SK-N-SH treated with all-trans-retinoic acid at 6 μM for 48 hours (cell line): ENCODE results near the gene PIK3R3.

Experiments
- ATAC-seq: fragments of 200-7000 bp; cut with Tn5 transposase; 3 replicates; pipeline ENCODE4 v1.9.1; 2020; ENCODE audit warnings: mild to moderate bottlenecking, moderate library complexity
- BACH2 ChIP-seq: fragments of 250-450 bp; sonication (Bioruptor Pico); IDR thresholded peaks from 2 replicates; pipeline ENCODE4 v1.9.0; 2021; ENCODE audit warnings: mild to moderate bottlenecking, borderline replicate concordance
- CSDC2 ChIP-seq: fragments of 250-450 bp; sonication (Bioruptor Pico); IDR thresholded peaks from 2 replicates; pipeline ENCODE4 v1.5.0; 2020; ENCODE audit warnings: mild to moderate bottlenecking, moderate library complexity
- CSRNP3 ChIP-seq: fragments of 250-450 bp; sonication (Bioruptor Pico); IDR thresholded peaks from 2 replicates; pipeline ENCODE4 v1.5.1; 2021; ENCODE audit warnings: mild to moderate bottlenecking, moderate library complexity
- ESRRG ChIP-seq: fragments of 250-450 bp; sonication (Bioruptor Pico); IDR thresholded peaks from 2 replicates; pipeline ENCODE4 v1.6.1; 2021; ENCODE audit warnings: mild to moderate bottlenecking
- GLIS3 ChIP-seq: fragments of 250-450 bp; sonication (Bioruptor Pico); IDR thresholded peaks from 2 replicates; pipeline ENCODE4 v1.5.0; 2020; ENCODE audit warnings: mild to moderate bottlenecking, moderate library complexity
- ISL1 ChIP-seq: fragments of 250-450 bp; sonication (Bioruptor Pico); IDR thresholded peaks from 2 replicates; pipeline ENCODE4 v2.1.2; 2022; ENCODE audit warnings: mild to moderate bottlenecking, moderate library complexity
- OSR1 ChIP-seq: fragments of 250-450 bp; sonication (Bioruptor Pico); IDR thresholded peaks from 2 replicates; pipeline ENCODE4 v1.8.0; 2022; ENCODE audit warnings: moderate library complexity, mild to moderate bottlenecking, inconsistent platforms
- PATZ1 ChIP-seq: fragments of 250-450 bp; sonication (Bioruptor Pico); IDR thresholded peaks from 2 replicates; pipeline ENCODE4 v1.8.0; 2020; ENCODE audit warnings: mild to moderate bottlenecking, moderate library complexity, borderline replicate concordance
- PPARA ChIP-seq: fragments of 250-450 bp; sonication (Bioruptor Pico); IDR thresholded peaks from 2 replicates; pipeline ENCODE4 v1.5.0; 2020; ENCODE audit warnings: mild to moderate bottlenecking, borderline replicate concordance
- RARB ChIP-seq: fragments of 250-450 bp; sonication (Bioruptor Pico); IDR thresholded peaks from 2 replicates; pipeline ENCODE4 v1.8.0; 2021; ENCODE audit warnings: mild to moderate bottlenecking, moderate library complexity
- SNAI2 ChIP-seq: fragments of 250-450 bp; sonication (Bioruptor Pico); IDR thresholded peaks from 2 replicates; pipeline ENCODE4 v1.5.0; 2020; ENCODE audit warnings: mild to moderate bottlenecking, moderate library complexity
- TCF4 ChIP-seq: fragments of 250-450 bp; sonication (Bioruptor Pico); IDR thresholded peaks from 2 replicates; pipeline ENCODE4 v1.8.0; 2021; ENCODE audit warnings: mild to moderate bottlenecking, moderate library complexity, borderline replicate concordance
- TOX ChIP-seq: fragments of 250-450 bp; sonication (Bioruptor Pico); IDR thresholded peaks from 2 replicates; pipeline ENCODE4 v1.8.0; 2021; ENCODE audit warnings: mild to moderate bottlenecking, moderate library complexity, borderline replicate concordance
- TSHZ2 ChIP-seq: fragments of 250-450 bp; sonication (Bioruptor Pico); IDR thresholded peaks from 2 replicates; pipeline ENCODE4 v1.5.0; 2020; ENCODE audit warnings: mild to moderate bottlenecking, moderate library complexity
- ZC3H10 ChIP-seq: fragments of 250-450 bp; sonication (Bioruptor Pico); IDR thresholded peaks from 2 replicates; pipeline ENCODE4 v1.5.1; 2021; ENCODE audit warnings: mild to moderate bottlenecking, moderate library complexity
- ZFP3 ChIP-seq: fragments of 250-450 bp; sonication (Bioruptor Pico); IDR thresholded peaks from 2 replicates; pipeline ENCODE4 v1.5.0; 2020; ENCODE audit warnings: mild to moderate bottlenecking, moderate library complexity
- ZFP30 ChIP-seq: fragments of 450-650 bp; formaldehyde crosslinking; IDR thresholded peaks from 2 replicates; pipeline ENCODE4 v1.5.0; 2022; ENCODE audit warnings: mild to moderate bottlenecking, moderate library complexity
- ZNF565 ChIP-seq: fragments of 450-650 bp; formaldehyde crosslinking; conservative IDR thresholded peaks from 2 replicates; pipeline ENCODE4 v1.5.0; 2020; ENCODE audit warnings: low read depth, mild to moderate bottlenecking, moderate library complexity
- ZNF8 ChIP-seq: fragments of 450-650 bp; formaldehyde crosslinking; IDR thresholded peaks from 2 replicates; pipeline ENCODE4 v1.5.0; 2020; ENCODE audit warnings: mild to moderate bottlenecking, moderate library complexity
- TF ChIP-seq, protein P1 (sequence below): fragments of 250-450 bp; sonication (Bioruptor Pico); IDR thresholded peaks from 2 replicates; pipeline ENCODE4 v1.8.0; 2021; ENCODE audit warnings: low read depth, mild to moderate bottlenecking, moderate library complexity, borderline replicate concordance
- TF ChIP-seq, protein P2 (sequence below): fragments of 250-450 bp; sonication (Bioruptor Pico); IDR thresholded peaks from 2 replicates; pipeline ENCODE4 v1.5.1; 2020; ENCODE audit warnings: low read depth, mild to moderate bottlenecking, moderate library complexity

Gene PIK3R3

DNA sequence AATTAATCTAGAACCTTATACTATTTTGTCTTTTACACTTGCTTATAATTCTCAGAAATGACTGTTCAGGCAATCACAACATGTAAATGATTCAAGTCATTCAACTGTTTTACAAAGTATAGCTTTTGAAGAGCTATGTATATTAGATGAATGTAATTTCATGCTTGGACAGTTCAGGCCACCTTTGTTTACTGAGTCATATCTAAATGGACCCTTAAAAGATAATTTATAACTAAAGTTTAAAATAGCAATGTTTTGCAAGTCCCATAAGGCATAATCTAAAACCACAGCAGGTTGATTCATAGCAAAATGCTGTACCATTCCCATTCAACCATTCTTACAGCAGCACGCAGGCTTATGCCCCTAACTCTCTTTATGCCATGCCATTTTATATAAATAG, 64.8 kb downstream of the PIK3R3 start (continued):
- TF ChIP-seq TOX (CRISPR knock-in tag) = no peak
- no peak for TF ChIP-seq RARB (CRISPR knock-in tag)
- TF ChIP-seq SNAI2 (CRISPR knock-in tag) = no peak
- TF ChIP-seq, protein P1, sequence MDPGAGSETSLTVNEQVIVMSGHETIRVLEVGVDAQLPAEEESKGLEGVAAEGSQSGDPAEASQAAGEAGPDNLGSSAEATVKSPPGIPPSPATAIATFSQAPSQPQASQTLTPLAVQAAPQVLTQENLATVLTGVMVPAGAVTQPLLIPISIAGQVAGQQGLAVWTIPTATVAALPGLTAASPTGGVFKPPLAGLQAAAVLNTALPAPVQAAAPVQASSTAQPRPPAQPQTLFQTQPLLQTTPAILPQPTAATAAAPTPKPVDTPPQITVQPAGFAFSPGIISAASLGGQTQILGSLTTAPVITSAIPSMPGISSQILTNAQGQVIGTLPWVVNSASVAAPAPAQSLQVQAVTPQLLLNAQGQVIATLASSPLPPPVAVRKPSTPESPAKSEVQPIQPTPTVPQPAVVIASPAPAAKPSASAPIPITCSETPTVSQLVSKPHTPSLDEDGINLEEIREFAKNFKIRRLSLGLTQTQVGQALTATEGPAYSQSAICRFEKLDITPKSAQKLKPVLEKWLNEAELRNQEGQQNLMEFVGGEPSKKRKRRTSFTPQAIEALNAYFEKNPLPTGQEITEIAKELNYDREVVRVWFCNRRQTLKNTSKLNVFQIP (CRISPR knock-in tag) = no peak
- TF ChIP-seq GLIS3 = no peak
- TF ChIP-seq, all 23 proteins: peak for 0

GRCh38 chr1:46065405-46065804, 67.0 kb downstream of the PIK3R3 start:
- TF ChIP-seq ZNF565 = no peak
- TF ChIP-seq TCF4 = no peak
- TF ChIP-seq ZFP30 (CRISPR knock-in tag) = no peak
- no peak for TF ChIP-seq OSR1
- no peak for TF ChIP-seq PATZ1 (CRISPR knock-in tag)
- TF ChIP-seq, protein P1 (CRISPR knock-in tag) = no peak
- no peak for TF ChIP-seq ZC3H10 (CRISPR knock-in tag)
- TF ChIP-seq RARB (CRISPR knock-in tag) = no peak
- TF ChIP-seq CSRNP3 (CRISPR knock-in tag) = no peak
- no peak for TF ChIP-seq ISL1
- no peak for TF ChIP-seq ZNF8 (CRISPR knock-in tag)
- no peak for TF ChIP-seq CSDC2 (CRISPR knock-in tag)
- TF ChIP-seq SNAI2 (CRISPR knock-in tag) = no peak
- no peak for TF ChIP-seq PPARA
- TF ChIP-seq TOX (CRISPR knock-in tag) = no peak
- no peak for TF ChIP-seq ZFP3 (CRISPR knock-in tag)
- no peak for TF ChIP-seq ESRRG (CRISPR knock-in tag)
- TF ChIP-seq, protein P2, sequence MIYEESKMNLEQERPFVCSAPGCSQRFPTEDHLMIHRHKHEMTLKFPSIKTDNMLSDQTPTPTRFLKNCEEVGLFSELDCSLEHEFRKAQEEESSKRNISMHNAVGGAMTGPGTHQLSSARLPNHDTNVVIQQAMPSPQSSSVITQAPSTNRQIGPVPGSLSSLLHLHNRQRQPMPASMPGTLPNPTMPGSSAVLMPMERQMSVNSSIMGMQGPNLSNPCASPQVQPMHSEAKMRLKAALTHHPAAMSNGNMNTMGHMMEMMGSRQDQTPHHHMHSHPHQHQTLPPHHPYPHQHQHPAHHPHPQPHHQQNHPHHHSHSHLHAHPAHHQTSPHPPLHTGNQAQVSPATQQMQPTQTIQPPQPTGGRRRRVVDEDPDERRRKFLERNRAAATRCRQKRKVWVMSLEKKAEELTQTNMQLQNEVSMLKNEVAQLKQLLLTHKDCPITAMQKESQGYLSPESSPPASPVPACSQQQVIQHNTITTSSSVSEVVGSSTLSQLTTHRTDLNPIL = no peak
- no peak for TF ChIP-seq TSHZ2 (CRISPR knock-in tag)
- no peak for TF ChIP-seq GLIS3
- ATAC-seq = peak; percentile 55

- no peak for ATAC-seq
- TF ChIP-seq BACH2 (CRISPR knock-in tag) (no peak), TCF4 (no peak), OSR1 (no peak), PATZ1 (CRISPR knock-in tag) (no peak), TOX (CRISPR knock-in tag) (no peak), TSHZ2 (CRISPR knock-in tag) (no peak)
- TF ChIP-seq, protein P1 (CRISPR knock-in tag) = no peak
These were observed 67.7 kb downstream of the PIK3R3 start for GRCh38 chr1:46064708-46065107.
